ENCODE results near the gene PITHD1. TPM values are rescaled to one million over a fixed set of nuclear protein-coding genes. Genes with fewer than 3 reads are reported as not detected.
"Not testable (repeated sequence)": the region's sequence is repeated elsewhere in the genome, so short reads cannot be mapped to it uniquely, and the experiment has no call there.

PITHD1 gene
- total RNA-seq, 1 donor: 43.8 TPM

GRCh38 chr1:23793861-23794731 lies 15.9 kb downstream of the PITHD1 start:
- no peak for TF ChIP-seq CTCF (IDR thresholded peaks at IDR 0.05; ENCODE audit: insufficient read depth, low read length)
- DNase-seq (ENCODE audit: low read depth): no peak
- H3K4me3 ChIP-seq (ENCODE audit: low read depth, low read length): no peak overlapping the region

GRCh38 chr1:23794732-23795182 lies 16.5 kb downstream of the PITHD1 start:
- DNase-seq (ENCODE audit: low read depth); H3K4me3 ChIP-seq (ENCODE audit: low read depth, low read length): not testable (repeated sequence)

- no peak overlapping the region for H3K4me3 ChIP-seq (ENCODE audit: low read depth, low read length)
- no peak for DNase-seq (ENCODE audit: low read depth)
- no peak for TF ChIP-seq CTCF (IDR thresholded peaks at IDR 0.05; ENCODE audit: insufficient read depth, low read length)
Observed at GRCh38 chr1:23795676-23796465, 17.7 kb downstream of the PITHD1 start.

GRCh38 chr1:23796466-23797271 lies 18.5 kb downstream of the PITHD1 start:
- no peak for DNase-seq (ENCODE audit: low read depth)
- no peak for TF ChIP-seq CTCF (IDR thresholded peaks at IDR 0.05; ENCODE audit: insufficient read depth, low read length)
- no peak overlapping the region for H3K4me3 ChIP-seq (ENCODE audit: low read depth, low read length)

GRCh38 chr1:23797478-23798448 lies 19.5 kb downstream of the PITHD1 start:
- no peak for DNase-seq (ENCODE audit: low read depth)
- H3K4me3 ChIP-seq (ENCODE audit: low read depth, low read length): no peak overlapping the region
- no peak for TF ChIP-seq CTCF (IDR thresholded peaks at IDR 0.05; ENCODE audit: insufficient read depth, low read length)

- no peak overlapping the region for H3K4me3 ChIP-seq (ENCODE audit: low read depth, low read length)
- DNase-seq (ENCODE audit: low read depth): no peak
- TF ChIP-seq CTCF (IDR thresholded peaks at IDR 0.05; ENCODE audit: insufficient read depth, low read length): no peak
Observed at GRCh38 chr1:23798662-23799142, 20.5 kb downstream of the PITHD1 start.

All from fibroblast of the aortic adventitia (primary cell).